Esophagus (tissue), 2 donors: ENCODE data around the gene SHH. TPM values are rescaled to one million over a fixed set of nuclear protein-coding genes. Genes with fewer than 3 reads are reported as not detected.
"Not testable (repeated sequence)": the region's sequence is repeated elsewhere in the genome, so short reads cannot be mapped to it uniquely, and the experiment has no call there.

ENCODE experiments used
- H3K27ac ChIP-seq, 2 donors: one replicate each; pipeline ENCODE4 v1.5.1; 2013; ENCODE audit warnings: low read depth in 2 of 2, mild to moderate bottlenecking in 2 of 2, inconsistent platforms in 1 of 2, low read length in 1 of 2, moderate library complexity in 1 of 2
- H3K27me3 ChIP-seq, 2 donors: one replicate each; pipeline ENCODE4 v1.6.1; 2013; ENCODE audit warnings: low read length in 2 of 2, control low read depth in 1 of 2, mild to moderate bottlenecking in 1 of 2; ENCODE audit not compliant: insufficient read depth in 2 of 2, control insufficient read depth in 1 of 2
- H3K36me3 ChIP-seq, 2 donors: one replicate each; pipeline ENCODE4 v1.6.1; 2013; ENCODE audit warnings: low read length in 1 of 2; ENCODE audit not compliant: control insufficient read depth in 2 of 2, insufficient read depth in 2 of 2
- H3K4me1 ChIP-seq, 2 donors: one replicate each; pipeline ENCODE4 v1.6.1; 2013; ENCODE audit warnings: low read length in 1 of 2; ENCODE audit not compliant: control insufficient read depth in 2 of 2, insufficient read depth in 2 of 2
- H3K4me3 ChIP-seq, 2 donors: one replicate each; pipeline ENCODE4 v1.5.1; 2013; ENCODE audit warnings: low read length in 2 of 2, mild to moderate bottlenecking in 2 of 2, low read depth in 1 of 2, moderate library complexity in 1 of 2
- H3K9me3 ChIP-seq, 2 donors: one replicate each; pipeline ENCODE4 v1.6.1; 2013; ENCODE audit warnings: mild to moderate bottlenecking in 2 of 2, low read depth in 1 of 2, low read length in 1 of 2, moderate library complexity in 1 of 2; ENCODE audit not compliant: control insufficient read depth in 2 of 2, insufficient read depth in 1 of 2
- WGBS, 2 donors: extraction: QIAGEN DNeasy Blood & Tissue Kit; methylation state at CpG; one replicate each; pipeline ENCODE4 v1.1.7; 2013; 5-methylcytosine and 5-hydroxymethylcytosine counted together
- polyA plus RNA-seq, 2 donors: library from polyadenylated mRNA; stranded (reverse); fragments of 200-250 nt; gene quantifications; one replicate each; pipeline ENCODE4 v1.2.3, GENCODE V29; 2013
- donor health status: healthy with polysubstance abuse.
- donor health status: Bipolar disorder and iron deficiency.

The SHH gene
- polyA plus RNA-seq, 2 donors = 0.01 to 0.04 TPM

DNA sequence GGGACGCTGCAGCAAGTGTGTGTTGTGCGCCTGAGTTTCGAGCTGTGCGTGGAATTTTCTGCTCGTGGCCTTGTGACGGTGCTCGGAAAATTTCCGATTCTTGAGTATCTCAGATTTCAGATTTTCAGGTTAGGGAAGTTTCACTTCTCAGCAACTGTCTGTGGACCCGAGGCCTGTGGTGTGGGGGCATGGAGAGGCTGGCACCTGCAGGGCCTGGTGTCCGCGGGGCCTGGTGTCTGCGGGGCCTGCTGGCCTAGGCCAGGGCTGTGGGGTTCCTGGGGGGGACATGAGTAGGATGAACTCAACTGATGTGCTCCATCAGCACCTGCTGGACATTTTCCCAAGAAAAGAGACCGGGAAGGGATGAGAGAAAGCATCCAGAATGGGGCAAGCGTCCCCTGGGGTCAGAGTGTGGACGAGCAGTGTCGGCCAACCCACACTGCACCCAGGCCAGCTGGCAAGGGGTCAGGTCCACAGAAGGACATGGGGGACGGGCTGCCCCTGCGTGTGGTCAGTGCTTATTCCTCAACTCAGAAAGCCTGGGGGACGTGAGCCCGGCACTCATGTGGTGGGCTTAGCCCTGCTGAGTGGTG lies 31.3 kb upstream of the SHH start:
- Histone ChIP-seq H3K4me1 (no peaks in the 10 kb centered on the region), H3K4me3 (no peak overlapping the region), H3K9me3 (peaks cover 0 to 2% of the 10 kb centered on the region in 2 donors), H3K36me3 (no peaks in the 10 kb centered on the region), H3K27me3 (peaks cover 0 to 3% of the 10 kb centered on the region in 2 donors), H3K27ac (no peak overlapping the region)
- 90% methylated on average over 20 of the region's 20 CpGs for WGBS, 2 donors

DNA sequence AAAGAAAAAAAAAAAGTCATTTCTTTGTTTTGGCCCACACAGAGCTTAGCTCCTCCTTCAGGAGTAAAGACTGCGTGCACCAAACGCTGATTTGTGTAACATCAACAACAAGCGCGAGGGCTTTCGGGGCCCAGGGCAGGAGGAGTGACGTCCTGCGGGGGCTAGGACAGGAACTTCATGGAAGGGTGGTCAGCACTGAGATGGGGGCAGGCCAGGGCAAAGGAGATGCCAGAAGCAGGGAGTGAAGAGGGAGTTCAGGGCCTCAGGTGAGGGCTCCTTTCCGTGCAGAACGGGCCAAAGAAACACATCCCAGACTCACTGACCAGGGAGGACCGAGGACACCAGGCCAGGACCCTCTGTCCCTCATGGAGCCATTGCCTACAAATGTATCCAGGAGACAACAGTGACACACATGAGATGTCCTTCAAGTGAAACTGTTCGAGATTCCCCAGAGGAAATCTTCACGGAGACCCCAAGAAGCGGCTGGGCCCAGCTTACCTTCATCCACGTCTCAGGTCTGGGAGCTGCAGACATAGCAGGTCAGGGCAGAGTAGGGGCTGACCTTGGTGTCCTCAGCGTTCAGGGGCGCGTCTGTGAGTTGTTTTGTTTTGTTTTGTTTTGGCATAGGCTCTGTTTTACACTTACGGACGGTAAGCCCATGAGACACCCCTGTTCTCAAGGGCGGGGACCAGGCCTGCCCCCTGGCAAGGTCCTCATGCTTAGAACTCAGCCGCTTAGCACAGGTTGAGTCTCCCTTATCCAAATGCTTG lies 30.4 kb upstream of the SHH start:
- Histone ChIP-seq H3K36me3 (no peaks in the 10 kb centered on the region), H3K27ac (no peak overlapping the region), H3K27me3 (peaks cover 0 to 3% of the 10 kb centered on the region in 2 donors), H3K9me3 (peaks cover 0 to 2% of the 10 kb centered on the region in 2 donors), H3K4me1 (no peaks in the 10 kb centered on the region), H3K4me3 (no peak overlapping the region)
- 83% methylated on average over 21 of the region's 21 CpGs for WGBS, 2 donors

DNA sequence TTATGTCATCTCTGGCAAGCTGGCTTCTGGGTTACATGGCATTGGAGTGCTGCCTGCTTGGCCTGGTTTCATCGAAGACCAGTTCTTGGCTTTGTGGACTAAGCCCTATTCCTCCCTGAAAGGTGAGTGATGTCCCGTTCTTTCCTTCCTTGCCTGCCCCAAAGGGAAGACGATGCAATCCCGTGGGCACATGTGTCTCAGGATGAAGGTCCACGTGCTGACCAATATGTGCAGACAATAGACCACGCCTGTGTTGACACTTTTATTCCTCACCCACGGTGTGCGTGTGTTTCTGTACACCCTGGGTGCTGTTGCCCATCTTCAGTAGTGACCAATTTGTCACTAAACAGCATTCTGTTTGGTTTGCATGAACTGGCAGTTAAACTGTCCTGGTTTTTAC lies 28.6 kb upstream of the SHH start:
- Histone ChIP-seq H3K9me3 (no peaks in the 10 kb centered on the region), H3K27me3 (peaks cover 0 to 3% of the 10 kb centered on the region in 2 donors)
- 72 to 76% methylated on average over 8 of the region's 8 CpGs for WGBS, 2 donors

DNA sequence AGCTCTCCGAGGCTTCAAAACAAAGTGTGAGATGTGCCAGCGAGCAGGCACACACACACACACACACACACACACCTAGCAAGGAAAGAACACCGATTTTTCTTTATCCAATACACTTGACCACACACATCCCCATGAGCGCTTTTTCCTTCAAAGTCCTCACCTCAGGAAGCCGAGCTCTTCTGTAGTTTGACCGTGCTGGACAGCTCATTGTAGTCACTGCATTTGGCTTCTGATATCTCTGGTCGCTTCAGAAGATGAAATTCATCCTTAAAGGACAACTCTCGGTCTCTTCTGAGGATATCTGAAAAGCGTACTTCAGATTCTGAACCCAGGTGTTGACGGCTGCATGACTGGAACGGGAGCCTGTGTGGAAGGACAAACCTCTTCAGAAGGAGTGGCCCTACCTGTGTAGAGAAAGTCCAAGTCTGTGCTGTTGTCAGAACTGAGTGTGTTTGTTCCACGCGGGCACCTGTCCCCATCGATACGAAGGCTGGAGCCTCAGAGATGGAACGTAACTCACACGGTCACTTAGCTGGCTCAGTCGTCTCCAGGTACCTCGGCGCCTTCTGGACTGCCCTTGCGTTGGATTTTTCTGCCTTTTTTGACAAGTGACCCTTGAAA lies 28.1 kb upstream of the SHH start:
- no peak overlapping the region for H3K4me3 ChIP-seq
- H3K9me3 ChIP-seq = no peaks in the 10 kb centered on the region
- H3K27ac ChIP-seq = no peak overlapping the region
- H3K36me3 ChIP-seq = no peaks in the 10 kb centered on the region
- H3K27me3 ChIP-seq = peaks cover 0 to 3% of the 10 kb centered on the region in 2 donors
- WGBS, 2 donors = 80 to 83% methylated on average over 21 of the region's 21 CpGs
- peaks cover 0 to 2% of the 10 kb centered on the region in 2 donors for H3K4me1 ChIP-seq

More for the DNA sequence above, 28.6 kb upstream of the SHH start:
- Histone ChIP-seq H3K27ac (no peak overlapping the region), H3K4me3 (no peak overlapping the region), H3K4me1 (peaks cover 0 to 2% of the 10 kb centered on the region in 2 donors), H3K36me3 (no peaks in the 10 kb centered on the region)

DNA sequence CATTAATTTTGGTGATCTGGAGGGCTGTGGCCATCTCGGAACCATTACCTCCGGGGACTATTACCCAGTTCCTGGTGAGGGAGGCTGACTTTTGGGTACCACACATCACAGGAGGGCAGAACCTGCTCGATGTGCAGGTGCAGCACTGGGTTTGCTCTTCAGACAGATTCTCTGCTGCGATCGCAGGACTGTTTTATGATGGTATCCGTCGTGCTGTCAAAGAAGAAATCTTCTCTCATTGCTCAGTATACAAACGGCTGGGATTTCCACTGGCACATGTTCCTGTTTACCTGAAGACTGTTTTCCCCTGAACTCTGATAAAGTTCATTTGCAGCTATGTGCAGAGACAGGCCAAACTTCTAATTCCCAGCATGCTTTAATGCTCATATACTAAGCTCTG lies 27.2 kb upstream of the SHH start:
- Histone ChIP-seq H3K36me3 (no peaks in the 10 kb centered on the region), H3K4me1 (peaks cover 0 to 2% of the 10 kb centered on the region in 2 donors), H3K4me3 (no peak overlapping the region), H3K9me3 (no peaks in the 10 kb centered on the region), H3K27ac (no peak overlapping the region), H3K27me3 (peaks cover 0 to 3% of the 10 kb centered on the region in 2 donors)
- WGBS, 2 donors = 74 to 78% methylated on average over 8 of the region's 8 CpGs

DNA sequence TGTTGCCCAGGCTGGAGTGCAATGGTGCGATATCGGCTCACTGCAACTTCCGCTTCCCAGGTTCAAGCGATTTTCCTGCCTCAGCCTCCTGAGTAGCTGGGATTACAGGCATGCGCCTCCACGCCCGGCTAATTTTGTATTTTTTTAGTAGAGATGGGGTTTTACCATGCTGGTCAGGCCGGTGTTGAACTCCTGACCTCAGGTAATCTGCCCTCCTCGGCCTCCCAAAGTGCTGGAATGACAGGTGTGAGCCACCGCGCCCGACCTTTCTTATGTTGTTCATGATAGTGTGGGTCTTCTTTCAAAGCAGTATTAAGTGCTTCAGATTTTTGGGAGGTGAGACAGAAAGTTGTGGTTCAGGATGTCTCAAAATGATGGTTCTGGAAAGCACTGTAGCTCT lies 26.0 kb upstream of the SHH start:
- not testable (repeated sequence) for H3K9me3 ChIP-seq, H3K27ac ChIP-seq, H3K4me1 ChIP-seq, H3K36me3 ChIP-seq, H3K27me3 ChIP-seq, H3K4me3 ChIP-seq
- WGBS, 2 donors = 91 to 92% methylated on average over 12 of the region's 12 CpGs

DNA sequence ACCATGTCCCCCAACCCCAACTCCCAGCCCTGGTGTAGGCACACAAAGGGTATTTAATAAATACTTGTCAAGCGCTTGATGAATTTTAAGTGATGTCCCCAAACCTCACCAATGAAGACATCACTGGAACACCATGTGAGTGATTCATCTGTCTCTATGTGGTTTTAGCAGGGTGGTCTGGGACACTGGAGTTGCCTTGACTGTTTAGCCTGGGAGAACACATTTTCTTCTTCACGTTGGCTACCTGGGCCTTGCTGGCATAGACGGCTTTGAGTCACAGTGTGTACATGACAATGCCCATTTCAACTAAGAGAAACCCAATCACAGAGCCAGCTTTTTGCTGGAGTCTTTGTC lies 24.8 kb upstream of the SHH start:
- H3K36me3 ChIP-seq = no peaks in the 10 kb centered on the region
- no peak overlapping the region for H3K4me3 ChIP-seq
- peaks cover 0 to 2% of the 10 kb centered on the region in 2 donors for H3K4me1 ChIP-seq
- H3K9me3 ChIP-seq = no peaks in the 10 kb centered on the region
- WGBS, 2 donors = 80 to 92% methylated on average over 3 of the region's 3 CpGs
- H3K27ac ChIP-seq = no peak overlapping the region
- H3K27me3 ChIP-seq = no peaks in the 10 kb centered on the region

DNA sequence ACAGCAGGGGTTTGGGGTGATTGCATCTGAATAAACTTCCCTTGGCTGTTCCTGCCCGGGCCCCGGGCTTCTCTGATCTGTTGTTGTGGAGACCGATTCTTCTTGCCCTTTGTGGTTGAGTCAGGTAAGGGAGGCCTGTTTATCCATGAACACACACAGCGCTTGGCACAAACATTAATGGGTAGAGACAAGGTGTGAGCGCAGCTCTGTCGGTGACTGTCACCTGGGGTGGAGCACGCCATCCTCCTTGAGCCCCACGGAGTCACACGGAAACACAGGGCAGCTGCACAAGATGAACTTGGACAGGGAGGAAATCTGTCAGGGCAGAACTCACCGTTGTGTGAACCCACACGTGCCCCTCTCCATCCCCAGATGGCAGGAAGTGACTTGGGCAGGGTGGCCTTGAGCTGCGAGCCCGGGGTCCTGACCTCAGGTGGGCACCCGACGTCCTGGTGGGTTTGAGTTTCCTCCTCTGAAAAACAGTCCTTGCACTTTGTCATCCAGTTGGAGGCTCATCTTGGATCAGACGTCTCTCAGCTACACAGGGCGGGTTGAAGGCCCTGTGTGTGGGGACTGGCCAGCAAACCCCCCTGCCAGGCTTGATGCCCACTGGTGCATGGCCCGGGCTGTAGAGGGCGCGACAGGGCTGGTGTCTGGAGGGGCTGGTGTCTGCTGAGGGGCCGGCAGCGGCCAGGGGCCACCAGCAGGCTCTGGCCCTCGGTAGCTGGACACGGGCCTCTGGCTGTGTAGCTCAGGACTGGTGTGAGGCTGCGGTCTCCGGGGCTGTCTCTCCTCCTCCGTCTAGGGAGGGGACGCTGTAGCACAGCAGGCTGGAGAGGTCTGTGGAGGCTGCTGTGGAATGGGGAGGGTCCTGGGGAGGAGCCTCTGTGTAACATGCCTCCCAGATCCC lies 24.2 kb upstream of the SHH start:
- Histone ChIP-seq H3K9me3 (no peaks in the 10 kb centered on the region), H3K27ac (no peak overlapping the region), H3K4me3 (no peak overlapping the region), H3K27me3 (no peaks in the 10 kb centered on the region), H3K36me3 (no peaks in the 10 kb centered on the region), H3K4me1 (peaks cover 0 to 2% of the 10 kb centered on the region in 2 donors)
- 81 to 83% methylated on average over 28 of the region's 28 CpGs for WGBS, 2 donors

DNA sequence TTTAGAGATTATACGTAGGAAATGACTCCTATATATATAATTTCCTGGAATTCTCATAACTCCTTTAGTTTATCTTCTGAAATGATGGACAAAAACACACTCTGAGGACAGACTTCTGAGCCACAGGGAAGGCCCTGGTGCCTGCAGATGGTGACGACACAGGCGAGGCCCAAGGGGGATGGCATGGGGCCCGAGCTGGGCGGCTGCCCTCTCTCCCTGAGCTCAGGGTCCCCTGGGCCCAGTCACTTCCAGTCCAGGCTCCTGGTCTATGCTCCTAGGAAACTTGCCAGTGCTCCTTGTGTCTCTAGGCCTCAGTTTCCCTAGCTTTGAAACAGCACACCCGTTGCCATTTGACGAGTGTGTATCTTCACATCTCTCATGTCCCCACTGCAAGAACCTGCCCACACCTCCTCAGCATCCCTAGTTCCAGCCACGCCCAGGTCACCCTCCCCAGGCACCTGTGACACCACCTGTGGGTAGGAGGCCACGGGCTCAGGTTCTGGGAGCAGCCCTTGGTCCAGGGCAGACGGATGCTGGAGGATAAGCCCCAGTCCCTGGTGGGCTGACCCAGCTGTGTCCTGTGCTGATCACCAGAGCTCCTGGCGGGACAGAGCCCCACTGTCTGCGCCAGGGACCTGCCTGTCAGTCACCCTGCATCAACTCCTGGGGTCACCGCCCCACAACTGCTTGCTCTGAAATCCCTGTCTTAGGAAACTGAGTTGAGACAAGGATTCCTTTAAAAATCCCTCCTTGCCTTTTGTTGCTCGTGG lies 23.4 kb upstream of the SHH start:
- no peak overlapping the region for H3K4me3 ChIP-seq
- H3K27ac ChIP-seq = no peak overlapping the region
- H3K4me1 ChIP-seq = peaks cover 0 to 2% of the 10 kb centered on the region in 2 donors
- no peaks in the 10 kb centered on the region for H3K36me3 ChIP-seq
- WGBS, 2 donors = 81 to 84% methylated on average over 14 of the region's 14 CpGs
- H3K9me3 ChIP-seq = no peaks in the 10 kb centered on the region
- no peaks in the 10 kb centered on the region for H3K27me3 ChIP-seq
